Smooth muscle cell (in vitro differentiated cells): ENCODE results near the gene MTTP. TPM values are rescaled to one million over a fixed set of nuclear protein-coding genes. Genes with fewer than 3 reads are reported as not detected.

ENCODE experiments used
- DNase-seq: peaks from one replicate; lab custom pipeline; 2025; ENCODE audit not compliant: unreplicated experiment; lab: John Stamatoyannopoulos, UW
- H2AFZ ChIP-seq: fragments of 200-600 bp; sonication (generic); 2 replicates; pipeline ENCODE4 v1.6.0; 2016; ENCODE audit warnings: antibody characterized with exemption, low read depth, mild to moderate bottlenecking
- H3F3A ChIP-seq: fragments of 200-600 bp; sonication (generic); 2 replicates; pipeline ENCODE4 v1.6.0; 2017; ENCODE audit warnings: antibody characterized with exemption, low read depth
- H3K27ac ChIP-seq: fragments of 200-600 bp; sonication (generic); 2 replicates; pipeline ENCODE4 v1.5.1; 2016; ENCODE audit warnings: low read depth, mild to moderate bottlenecking
- H3K27me3 ChIP-seq: fragments of 200-600 bp; sonication (generic); 2 replicates; pipeline ENCODE4 v1.6.1; 2016; ENCODE audit warnings: low read depth, mild to moderate bottlenecking
- H3K36me3 ChIP-seq: fragments of 200-600 bp; sonication (generic); 2 replicates; pipeline ENCODE4 v1.5.1; 2016; ENCODE audit warnings: low read depth
- H3K4me1 ChIP-seq: fragments of 200-600 bp; sonication (generic); 2 replicates; pipeline ENCODE4 v1.5.1; 2016; ENCODE audit warnings: low read depth
- H3K4me2 ChIP-seq: fragments of 200-600 bp; sonication (generic); 2 replicates; pipeline ENCODE4 v1.6.0; 2016; ENCODE audit warnings: mild to moderate bottlenecking
- H3K4me3 ChIP-seq: fragments of 200-600 bp; sonication (generic); 2 replicates; pipeline ENCODE4 v1.5.1; 2016; ENCODE audit warnings: mild to moderate bottlenecking
- H3K79me2 ChIP-seq: fragments of 200-600 bp; sonication (generic); 2 replicates; pipeline ENCODE4 v1.6.0; 2016; ENCODE audit warnings: low read depth, mild to moderate bottlenecking
- H3K9ac ChIP-seq: fragments of 200-600 bp; sonication (generic); 2 replicates; pipeline ENCODE4 v1.6.0; 2016; ENCODE audit warnings: low read depth
- H3K9me3 ChIP-seq: fragments of 200-600 bp; sonication (generic); replicated peaks from 2 replicates; pipeline ENCODE4 v1.5.1; 2016; ENCODE audit warnings: low read depth
- H4K20me1 ChIP-seq: fragments of 200-600 bp; sonication (generic); 2 replicates; pipeline ENCODE4 v1.6.0; 2016; ENCODE audit warnings: low read depth
- CTCF ChIP-seq: fragments of 200-600 bp; sonication (generic); IDR thresholded peaks from 2 replicates; pipeline ENCODE4 v1.5.1; 2017; ENCODE audit warnings: borderline replicate concordance, mild to moderate bottlenecking, antibody characterized with exemption; ENCODE audit not compliant: insufficient read depth, poor library complexity, severe bottlenecking
- WGBS: methylation state at CpG from one replicate; pipeline ENCODE4 v1.1.7; 2016; ENCODE audit warnings: low lambda C conversion rate; 5-methylcytosine and 5-hydroxymethylcytosine counted together
- polyA plus RNA-seq: library from polyadenylated mRNA; unstranded; fragments of >200 nt; fragmentation: Nextera tagmentation; extraction: Ambion mirVana; gene quantifications from 2 replicates; pipeline ENCODE4 v1.2.1, GENCODE V29; 2016
- total RNA-seq: library from RNA; depleted of rRNA; stranded (reverse); fragments of >200 nt; gene quantifications from 2 replicates; pipeline ENCODE4 v1.2.3, GENCODE V29; 2014

The MTTP gene
- total and polyA plus RNA-seq, 2 experiments from 2014 or later: 0.31 TPM; not detected in 1

- TF ChIP-seq CTCF: no peak
- WGBS: 79% methylated on average over 1 of the region's 1 CpG
- H3F3A ChIP-seq: no peaks in the 10 kb centered on the region
- H4K20me1 ChIP-seq: no peaks in the 10 kb centered on the region
- no peak overlapping the region for H3K4me2 ChIP-seq
- no peaks in the 10 kb centered on the region for H3K4me1 ChIP-seq
- no peak overlapping the region for H3K9ac ChIP-seq
- no peak overlapping the region for H3K27ac ChIP-seq
- no peak for DNase-seq
- H2AFZ ChIP-seq: no peak overlapping the region
- no peaks in the 10 kb centered on the region for H3K36me3 ChIP-seq
- H3K4me3 ChIP-seq: no peak overlapping the region
- H3K27me3 ChIP-seq: no peaks in the 10 kb centered on the region
- no peaks in the 10 kb centered on the region for H3K79me2 ChIP-seq
- no peaks in the 10 kb centered on the region for H3K9me3 ChIP-seq
Observed at GRCh38 chr4:99634742-99635360, 60.2 kb downstream of the MTTP start.

GRCh38 chr4:99635601-99636000, 61.0 kb downstream of the MTTP start:
- no peaks in the 10 kb centered on the region for H3K27me3 ChIP-seq
- no peak overlapping the region for H2AFZ ChIP-seq
- H3K4me2 ChIP-seq: no peak overlapping the region
- no peaks in the 10 kb centered on the region for H3K9me3 ChIP-seq
- H3F3A ChIP-seq: no peaks in the 10 kb centered on the region
- no peaks in the 10 kb centered on the region for H3K36me3 ChIP-seq
- no peak overlapping the region for H3K27ac ChIP-seq
- no peaks in the 10 kb centered on the region for H3K4me1 ChIP-seq
- 87% methylated on average over 3 of the region's 3 CpGs for WGBS
- TF ChIP-seq CTCF: no peak
- no peaks in the 10 kb centered on the region for H4K20me1 ChIP-seq
- H3K9ac ChIP-seq: no peak overlapping the region
- DNase-seq: no peak
- H3K4me3 ChIP-seq: no peak overlapping the region
- H3K79me2 ChIP-seq: no peaks in the 10 kb centered on the region

GRCh38 chr4:99636422-99636821, 61.8 kb downstream of the MTTP start:
- Histone ChIP-seq H3K4me1 (no peaks in the 10 kb centered on the region), H3F3A (no peaks in the 10 kb centered on the region), H4K20me1 (no peaks in the 10 kb centered on the region), H3K4me2 (no peak overlapping the region), H3K4me3 (no peak overlapping the region), H3K27me3 (no peaks in the 10 kb centered on the region), H3K9ac (no peak overlapping the region), H3K36me3 (no peaks in the 10 kb centered on the region), H3K27ac (no peak overlapping the region), H2AFZ (no peak overlapping the region), H3K79me2 (no peaks in the 10 kb centered on the region), H3K9me3 (no peaks in the 10 kb centered on the region)
- no peak for DNase-seq
- no peak for TF ChIP-seq CTCF
- 91% methylated on average over 2 of the region's 2 CpGs for WGBS

- H3K4me2 ChIP-seq: no peak overlapping the region
- no peaks in the 10 kb centered on the region for H3K9me3 ChIP-seq
- H3K27me3 ChIP-seq: no peaks in the 10 kb centered on the region
- H3K4me1 ChIP-seq: no peaks in the 10 kb centered on the region
- no peaks in the 10 kb centered on the region for H4K20me1 ChIP-seq
- whole genome bisulfite sequencing: 87% methylated on average over 5 of the region's 5 CpGs
- no peaks in the 10 kb centered on the region for H3F3A ChIP-seq
- no peaks in the 10 kb centered on the region for H3K79me2 ChIP-seq
- no peaks in the 10 kb centered on the region for H3K36me3 ChIP-seq
- DNase-seq: no peak
- TF ChIP-seq CTCF: no peak
- H3K9ac ChIP-seq: no peak overlapping the region
- no peak overlapping the region for H3K27ac ChIP-seq
- H2AFZ ChIP-seq: no peak overlapping the region
- H3K4me3 ChIP-seq: no peak overlapping the region
Observed at GRCh38 chr4:99637174-99637573, 62.5 kb downstream of the MTTP start.
